ENCODE data around the gene BCL2L11.

Gene BCL2L11

GRCh38 chr2:111160758-111161157 lies 40.0 kb downstream of the BCL2L11 start:
- H3K4me3 ChIP-seq (ENCODE audit: low read depth, low read length) = no peak overlapping the region
- ChIA-PET POLR2A (interaction anchor here (0.6 kb wide), 1 partner anchor 17 kb away, joined by 3 read pairs; no protein-coding TSS in a partner anchor), CTCF (interaction anchor here (2.6 kb wide), 1 partner anchor 18 kb away, joined by 5 read pairs; no protein-coding TSS in a partner anchor)
- TF ChIP-seq CTCF (IDR thresholded peaks at IDR 0.05; ENCODE audit: insufficient read depth, low read length, missing control alignments) = no peak
- peak; percentile 50 for DNase-seq (ENCODE audit: low read depth, low spot score)

GRCh38 chr2:111161971-111162370 lies 41.3 kb downstream of the BCL2L11 start:
- ChIA-PET POLR2A (no interaction called here), CTCF (interaction anchor here (1.2 kb wide), 1 partner anchor 18 kb away, joined by 3 read pairs; no protein-coding TSS in a partner anchor)
- no peak for DNase-seq (ENCODE audit: low read depth, low spot score)
- TF ChIP-seq CTCF (IDR thresholded peaks at IDR 0.05; ENCODE audit: insufficient read depth, low read length, missing control alignments) = no peak
- no peak overlapping the region for H3K4me3 ChIP-seq (ENCODE audit: low read depth, low read length)

- ChIA-PET POLR2A (no interaction called here), CTCF (interaction anchor here (1.1 kb wide), 1 partner anchor 29 kb away, joined by 3 read pairs; no protein-coding TSS in a partner anchor)
- TF ChIP-seq CTCF (IDR thresholded peaks at IDR 0.05; ENCODE audit: insufficient read depth, low read length, missing control alignments) = no peak
- no peak overlapping the region for H3K4me3 ChIP-seq (ENCODE audit: low read depth, low read length)
- DNase-seq (ENCODE audit: low read depth, low spot score) = no peak
Measured at GRCh38 chr2:111162718-111163331, 42.1 kb downstream of the BCL2L11 start.

- no peak overlapping the region for H3K4me3 ChIP-seq (ENCODE audit: low read depth, low read length)
- ChIA-PET CTCF (interaction anchor here (1.1 kb wide), 1 partner anchor 31 kb away, joined by 3 read pairs; no protein-coding TSS in a partner anchor), POLR2A (no interaction called here)
- no peak for TF ChIP-seq CTCF (IDR thresholded peaks at IDR 0.05; ENCODE audit: insufficient read depth, low read length, missing control alignments)
- DNase-seq (ENCODE audit: low read depth, low spot score) = no peak
Measured at GRCh38 chr2:111164078-111164477, 43.4 kb downstream of the BCL2L11 start.

GRCh38 chr2:111165084-111165483 lies 44.4 kb downstream of the BCL2L11 start:
- ChIA-PET CTCF (no interaction called here), POLR2A (no interaction called here)
- TF ChIP-seq CTCF (IDR thresholded peaks at IDR 0.05; ENCODE audit: insufficient read depth, low read length, missing control alignments) = no peak
- no peak overlapping the region for H3K4me3 ChIP-seq (ENCODE audit: low read depth, low read length)
- no peak for DNase-seq (ENCODE audit: low read depth, low spot score)

GRCh38 chr2:111166115-111166514 lies 45.4 kb downstream of the BCL2L11 start:
- no peak for TF ChIP-seq CTCF (IDR thresholded peaks at IDR 0.05; ENCODE audit: insufficient read depth, low read length, missing control alignments)
- no peak for DNase-seq (ENCODE audit: low read depth, low spot score)
- POLR2A ChIA-PET = no interaction called here
- CTCF ChIA-PET = no interaction called here
- H3K4me3 ChIP-seq (ENCODE audit: low read depth, low read length) = no peak overlapping the region

Measured in AG04449 (cell line).